ES-I3 (cell line): ENCODE data around the gene NDUFC2.
A peak's percentile ranks its signal among the peaks of the same experiment; 100 is the strongest.
"Not testable (repeated sequence)": the region's sequence is repeated elsewhere in the genome, so short reads cannot be mapped to it uniquely, and the experiment has no call there.

Experiments used
- H3K36me3 ChIP-seq: 2 replicates; pipeline ENCODE4 v1.6.1; 2013; ENCODE audit warnings: mild to moderate bottlenecking, low read length, control low read depth, moderate library complexity; ENCODE audit not compliant: insufficient read depth
- H3K4me1 ChIP-seq: 2 replicates; pipeline ENCODE4 v1.6.1; 2013; ENCODE audit warnings: mild to moderate bottlenecking, control low read depth, low read length; ENCODE audit not compliant: insufficient read depth
- H3K9ac ChIP-seq: 2 replicates; pipeline ENCODE4 v1.6.1; 2013; ENCODE audit warnings: low read depth, mild to moderate bottlenecking, low read length, moderate library complexity
- H3K9me3 ChIP-seq: 2 replicates; pipeline ENCODE4 v1.6.1; 2013; ENCODE audit warnings: mild to moderate bottlenecking, low read length, moderate library complexity; ENCODE audit not compliant: control insufficient read depth, insufficient read depth

The NDUFC2 gene

DNA sequence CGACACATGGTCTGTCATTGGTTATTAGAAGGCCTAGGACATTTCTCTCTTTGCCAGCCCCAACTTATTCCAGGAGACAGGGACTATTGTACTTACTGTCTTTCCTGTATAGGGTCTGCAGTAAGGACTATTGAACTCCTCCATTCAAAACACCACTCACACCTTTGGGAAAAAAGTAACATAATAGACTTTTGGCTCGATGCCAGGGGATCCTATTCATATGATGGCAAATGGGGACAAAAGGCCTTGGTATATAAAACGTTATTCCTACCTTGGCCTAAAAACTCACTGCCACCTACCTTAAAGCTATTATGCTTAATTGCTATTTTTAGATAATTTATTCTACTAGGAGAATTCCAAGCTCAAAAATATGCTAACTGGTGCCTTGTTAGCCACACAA, 6.3 kb upstream of the NDUFC2 start:
- Histone ChIP-seq H3K36me3 (no peaks in the 10 kb centered on the region), H3K9me3 (no peaks in the 10 kb centered on the region), H3K4me1 (no peaks in the 10 kb centered on the region; the same call in 1 of the 2 replicates), H3K9ac (no peak overlapping the region)

- not testable (repeated sequence) for H3K9ac ChIP-seq, H3K9me3 ChIP-seq, H3K4me1 ChIP-seq, H3K36me3 ChIP-seq
These were observed 4.8 kb upstream of the NDUFC2 start for GRCh38 chr11:78084506-78084905.

GRCh38 chr11:78083021-78083420, 3.4 kb upstream of the NDUFC2 start:
- no peaks in the 10 kb centered on the region for H3K36me3 ChIP-seq
- H3K9ac ChIP-seq: no peak overlapping the region
- H3K9me3 ChIP-seq: no peaks in the 10 kb centered on the region
- peaks cover 6% of the 10 kb centered on the region; the same call in 1 of the 2 replicates for H3K4me1 ChIP-seq

GRCh38 chr11:78082146-78082545, 2.5 kb upstream of the NDUFC2 start:
- H3K36me3 ChIP-seq: no peaks in the 10 kb centered on the region
- peaks cover 6% of the 10 kb centered on the region; the same call in 1 of the 2 replicates for H3K4me1 ChIP-seq
- H3K9ac ChIP-seq: no peak overlapping the region
- no peaks in the 10 kb centered on the region for H3K9me3 ChIP-seq

DNA sequence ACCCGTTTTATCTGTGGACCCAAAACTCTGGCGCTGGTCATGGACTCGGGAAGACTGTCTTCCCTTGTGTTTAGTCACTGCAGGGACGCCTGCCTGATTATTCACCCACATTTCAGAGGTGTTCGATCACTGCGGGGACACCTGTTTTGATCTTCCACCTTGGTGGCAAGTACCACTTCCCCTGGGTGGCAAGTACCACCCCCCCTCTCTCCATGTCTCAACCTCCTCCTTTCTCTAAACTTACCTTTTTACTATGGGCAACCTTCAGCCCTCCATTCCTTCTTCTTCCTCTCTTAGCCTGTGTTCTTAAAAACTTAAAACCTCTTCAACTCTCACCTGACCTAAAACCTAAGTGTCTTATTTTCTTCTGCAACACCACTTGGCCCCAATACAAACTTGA, 1.9 kb upstream of the NDUFC2 start:
- Histone ChIP-seq H3K4me1 (peaks cover 9% of the 10 kb centered on the region; the same call in 1 of the 2 replicates), H3K36me3 (no peaks in the 10 kb centered on the region), H3K9me3 (no peaks in the 10 kb centered on the region), H3K9ac (no peak overlapping the region)

- Histone ChIP-seq H3K36me3 (no peaks in the 10 kb centered on the region), H3K9me3 (no peaks in the 10 kb centered on the region), H3K4me1 (peaks cover 12% of the 10 kb centered on the region; the same call in 1 of the 2 replicates), H3K9ac (no peak overlapping the region)
These were observed 1.3 kb upstream of the NDUFC2 start for GRCh38 chr11:78080818-78081495.

DNA sequence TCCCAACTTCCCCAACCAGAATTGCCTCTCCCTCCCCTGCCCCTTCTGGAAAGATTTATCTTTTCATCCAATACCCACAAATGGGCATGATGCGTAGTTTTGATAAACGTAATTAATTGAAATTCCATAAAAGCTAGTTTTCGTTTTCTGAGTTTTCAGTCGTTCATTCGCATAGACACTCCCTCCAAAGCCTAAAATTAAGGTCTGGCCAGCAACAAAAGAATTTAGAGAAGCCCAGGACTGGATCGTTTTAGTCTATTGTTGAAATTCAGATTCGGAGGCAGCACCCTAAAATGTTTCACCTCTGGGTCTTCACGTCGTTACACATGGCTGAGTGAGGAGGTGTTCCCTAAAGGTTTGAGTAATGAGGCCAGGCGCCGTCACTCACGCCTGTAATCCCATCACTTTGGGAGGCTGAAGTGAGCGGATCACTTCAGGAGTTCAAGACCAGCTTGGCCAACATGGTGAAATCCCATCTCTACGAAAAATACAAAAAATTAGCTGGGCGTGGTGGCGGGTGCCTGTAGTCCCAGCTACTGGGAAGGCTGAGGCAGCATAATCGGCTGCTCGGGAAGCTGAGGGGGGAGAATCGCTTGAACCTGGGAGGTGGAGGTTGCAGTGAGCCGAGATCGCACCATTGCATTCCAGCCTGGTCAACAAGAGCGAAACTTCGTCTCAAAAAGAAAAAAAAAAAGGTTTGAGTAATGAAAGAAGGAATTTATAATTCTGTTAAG, 589 bp upstream of the NDUFC2 start:
- Histone ChIP-seq H3K4me1 (peaks cover 12% of the 10 kb centered on the region; the same call in 1 of the 2 replicates), H3K36me3 (no peaks in the 10 kb centered on the region), H3K9me3 (no peaks in the 10 kb centered on the region), H3K9ac (peak overlapping the region; percentile 91)

- Histone ChIP-seq H3K4me1 (peaks cover 12% of the 10 kb centered on the region; the same call in 1 of the 2 replicates), H3K9ac (peak overlapping the region; percentile 91), H3K9me3 (no peaks in the 10 kb centered on the region), H3K36me3 (no peaks in the 10 kb centered on the region)
These were observed 1.2 kb downstream of the NDUFC2 start for GRCh38 chr11:78078218-78079167.

DNA sequence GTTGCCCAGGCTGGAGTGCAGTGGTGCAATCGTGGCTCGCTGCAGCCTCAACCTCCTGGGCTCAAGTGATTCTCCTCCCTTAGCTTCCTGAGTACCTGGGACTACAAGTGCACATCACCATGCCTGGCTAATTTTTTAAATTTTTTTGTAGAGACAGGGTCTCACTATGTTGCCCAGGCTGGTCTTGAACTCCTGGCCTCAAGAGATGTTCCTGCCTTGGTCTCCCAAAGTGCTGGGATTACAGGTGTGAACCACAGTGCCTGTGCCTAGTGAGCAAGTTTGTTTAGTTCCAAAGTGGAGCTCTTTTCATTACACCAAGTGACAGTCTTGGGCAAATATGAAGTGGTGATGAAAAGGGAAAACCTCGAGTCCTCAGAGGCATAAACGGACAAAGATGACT, 2.1 kb downstream of the NDUFC2 start:
- H3K36me3 ChIP-seq, H3K9ac ChIP-seq, H3K9me3 ChIP-seq: not testable (repeated sequence)
- H3K4me1 ChIP-seq: peaks cover 12% of the 10 kb centered on the region; the same call in 1 of the 2 replicates

DNA sequence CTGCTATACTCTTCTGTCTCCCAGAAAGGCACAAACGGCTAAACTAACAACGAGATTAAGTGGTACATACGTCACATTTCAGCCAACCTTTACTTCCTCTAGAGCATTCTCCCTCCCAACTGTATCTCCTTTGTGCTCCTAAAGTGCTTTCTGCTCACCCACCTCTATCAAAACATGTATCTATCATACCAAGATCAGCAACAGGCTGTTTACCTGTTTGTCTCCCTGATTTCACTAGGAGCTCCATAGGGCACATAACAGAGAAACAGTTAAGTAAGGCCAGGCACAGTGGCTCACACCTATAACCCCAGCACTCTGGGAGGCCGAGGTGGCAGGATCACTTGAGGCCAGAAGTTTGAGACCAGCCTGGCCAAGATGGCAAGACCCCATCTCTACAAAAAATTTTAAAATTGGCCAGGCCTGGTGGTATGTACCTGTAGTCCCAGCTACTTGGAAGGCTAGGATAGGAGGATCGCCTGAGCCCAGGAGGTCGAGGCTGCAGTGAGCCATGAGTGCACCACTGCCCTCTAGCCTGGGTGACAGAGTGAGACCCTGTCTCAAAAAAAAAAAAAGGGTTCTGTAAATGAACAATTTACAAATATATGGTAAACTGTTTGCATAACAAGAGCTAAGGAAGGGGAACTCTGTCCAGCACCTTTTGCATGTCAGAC, 2.8 kb downstream of the NDUFC2 start:
- peaks cover 3% of the 10 kb centered on the region; the same call in 1 of the 2 replicates for H3K36me3 ChIP-seq
- H3K9ac ChIP-seq: no peak overlapping the region
- peaks cover 12% of the 10 kb centered on the region; the same call in 1 of the 2 replicates for H3K4me1 ChIP-seq
- no peaks in the 10 kb centered on the region for H3K9me3 ChIP-seq

DNA sequence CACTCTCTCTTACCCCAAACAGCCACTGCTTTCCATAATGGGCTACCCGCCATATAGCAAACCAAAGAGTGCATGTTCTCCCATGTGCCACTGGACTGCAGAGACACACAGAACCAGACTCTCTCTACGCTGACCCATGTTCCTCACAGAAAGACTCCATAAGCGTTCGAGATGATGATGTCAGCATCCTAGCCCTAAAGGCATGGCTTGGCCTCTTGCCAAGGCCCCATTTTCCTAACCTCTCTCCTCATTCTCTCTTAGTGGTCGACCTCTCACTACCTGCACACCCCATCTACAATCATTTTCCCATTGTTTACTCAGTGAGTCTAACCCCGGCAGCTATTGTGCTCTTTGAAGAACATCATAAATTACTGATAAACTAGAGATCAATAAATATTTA, 4.9 kb downstream of the NDUFC2 start:
- Histone ChIP-seq H3K9ac (no peak overlapping the region), H3K36me3 (peaks cover 8% of the 10 kb centered on the region), H3K4me1 (peaks cover 12% of the 10 kb centered on the region; the same call in 1 of the 2 replicates), H3K9me3 (no peaks in the 10 kb centered on the region)

DNA sequence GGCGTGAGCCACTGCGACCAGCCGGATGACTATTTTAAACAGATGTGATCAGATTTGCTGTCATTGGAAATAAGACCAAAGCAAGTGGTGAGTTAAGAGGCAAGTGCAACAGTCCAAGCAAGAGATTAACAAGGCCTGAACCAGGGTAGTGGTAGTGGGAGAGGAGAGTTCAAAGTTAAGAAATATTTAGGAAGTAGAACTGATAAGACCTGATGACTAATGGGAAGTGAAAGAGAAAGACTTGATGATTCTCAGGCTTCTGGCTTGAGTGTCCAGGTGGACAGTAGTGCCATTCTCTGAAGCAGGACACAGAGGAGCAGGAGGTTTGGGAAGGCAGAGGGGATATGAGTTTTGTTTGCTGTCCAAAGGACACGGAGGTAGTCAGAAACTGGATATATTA, 7.2 kb downstream of the NDUFC2 start:
- Histone ChIP-seq H3K9me3 (no peaks in the 10 kb centered on the region), H3K4me1 (0 out of 2 replicates have a peak, but pooled peaks cover 5% of the 10 kb centered on the region), H3K36me3 (peaks cover 8% of the 10 kb centered on the region), H3K9ac (no peak overlapping the region)

- H3K4me1 ChIP-seq: 0 out of 2 replicates have a peak, but pooled peaks cover 4% of the 10 kb centered on the region
- no peak overlapping the region for H3K9ac ChIP-seq
- no peaks in the 10 kb centered on the region for H3K9me3 ChIP-seq
- H3K36me3 ChIP-seq: peaks cover 8% of the 10 kb centered on the region
These were observed 7.9 kb downstream of the NDUFC2 start for GRCh38 chr11:78071717-78072116.

DNA sequence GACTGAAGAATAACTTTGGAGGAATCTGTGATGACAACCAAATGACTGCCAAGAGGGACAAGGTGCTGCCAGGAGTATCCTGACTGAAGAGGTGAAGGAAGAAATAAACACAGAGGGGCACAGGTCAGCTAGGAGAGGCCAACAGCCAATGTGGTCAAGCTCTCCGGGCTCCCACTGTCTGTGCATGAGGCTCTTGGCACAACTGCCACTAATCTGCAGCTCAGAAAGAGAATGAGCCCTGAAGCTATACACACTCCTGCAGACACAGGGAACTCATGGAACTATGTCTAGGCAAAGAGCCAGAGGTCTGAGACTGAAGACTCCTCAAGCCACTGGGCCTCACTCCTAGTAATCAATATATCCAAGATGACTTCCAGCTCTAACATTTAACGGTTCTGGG, 9.0 kb downstream of the NDUFC2 start:
- peaks cover 8% of the 10 kb centered on the region for H3K36me3 ChIP-seq
- H3K9me3 ChIP-seq: no peaks in the 10 kb centered on the region
- no peaks in the 10 kb centered on the region for H3K4me1 ChIP-seq
- no peak overlapping the region for H3K9ac ChIP-seq
